IMR-90 (cell line): Measurements from ENCODE around the gene SIGLEC6.

Source experiments
- BHLHE40 ChIP-seq: fragments of 150-350 bp; IDR thresholded peaks from 2 replicates; pipeline ENCODE4 v1.6.1; 2016; ENCODE audit warnings: mild to moderate bottlenecking, low read depth, low read length
- CEBPB ChIP-seq: IDR thresholded peaks from 2 replicates; pipeline ENCODE4 v1.6.1; 2012; ENCODE audit warnings: low read depth, low read length, improper control_type of control experiment
- CHD1 ChIP-seq: IDR thresholded peaks from 2 replicates; pipeline ENCODE4 v1.6.1; 2012; ENCODE audit warnings: low read depth, low read length, improper control_type of control experiment
- MAFK ChIP-seq: IDR thresholded peaks from 2 replicates; pipeline ENCODE4 v1.6.1; 2012; ENCODE audit warnings: low read depth, low read length, improper control_type of control experiment
- POLR2A ChIP-seq: IDR thresholded peaks from 2 replicates; pipeline ENCODE4 v1.6.1; 2012; ENCODE audit warnings: mild to moderate bottlenecking, low read depth, low read length
- SMC3 ChIP-seq: fragments of 150-350 bp; IDR thresholded peaks from 2 replicates; pipeline ENCODE4 v1.6.1; 2016; ENCODE audit warnings: low read depth, mild to moderate bottlenecking, antibody characterized with exemption, low read length, moderate library complexity
- TF ChIP-seq, protein P1 (sequence below): fragments of 150-350 bp; IDR thresholded peaks from 2 replicates; pipeline ENCODE4 v1.6.1; 2017; ENCODE audit warnings: mild to moderate bottlenecking, antibody characterized with exemption, low read length, low read depth
- TF ChIP-seq, protein P2 (sequence below): conservative IDR thresholded peaks from 2 replicates; pipeline ENCODE4 v1.5.1; 2012; ENCODE audit warnings: mild to moderate bottlenecking, low read depth, low read length, improper control_type of control experiment
- TF ChIP-seq, protein P3 (sequence below): fragments of 150-350 bp; IDR thresholded peaks from 2 replicates; pipeline ENCODE4 v1.6.1; 2016; ENCODE audit warnings: low read depth, mild to moderate bottlenecking, low read length, moderate library complexity, borderline replicate concordance

DNA sequence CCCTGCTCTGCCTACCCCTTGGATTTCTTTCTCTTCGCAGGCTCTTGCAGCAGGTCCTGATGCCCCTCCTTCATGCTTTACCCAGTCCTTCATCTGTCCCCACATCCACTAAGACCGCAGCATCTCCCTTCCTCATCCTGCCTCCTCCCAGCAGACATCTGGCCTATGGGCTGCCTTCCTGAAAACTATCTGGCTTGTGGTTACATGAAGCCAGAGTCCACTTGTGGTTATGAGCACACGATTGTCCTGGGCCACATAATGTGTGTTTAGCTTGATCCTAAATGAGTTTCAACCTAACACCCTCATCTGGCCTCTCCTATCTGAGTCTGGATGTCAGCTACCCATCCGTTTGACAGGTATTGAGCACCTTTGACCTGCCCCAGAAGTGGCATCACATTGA is 34.1 kb upstream of the SIGLEC6 start:
- TF ChIP-seq, protein P1, sequence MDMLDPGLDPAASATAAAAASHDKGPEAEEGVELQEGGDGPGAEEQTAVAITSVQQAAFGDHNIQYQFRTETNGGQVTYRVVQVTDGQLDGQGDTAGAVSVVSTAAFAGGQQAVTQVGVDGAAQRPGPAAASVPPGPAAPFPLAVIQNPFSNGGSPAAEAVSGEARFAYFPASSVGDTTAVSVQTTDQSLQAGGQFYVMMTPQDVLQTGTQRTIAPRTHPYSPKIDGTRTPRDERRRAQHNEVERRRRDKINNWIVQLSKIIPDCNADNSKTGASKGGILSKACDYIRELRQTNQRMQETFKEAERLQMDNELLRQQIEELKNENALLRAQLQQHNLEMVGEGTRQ = no peak
- TF ChIP-seq, protein P2, sequence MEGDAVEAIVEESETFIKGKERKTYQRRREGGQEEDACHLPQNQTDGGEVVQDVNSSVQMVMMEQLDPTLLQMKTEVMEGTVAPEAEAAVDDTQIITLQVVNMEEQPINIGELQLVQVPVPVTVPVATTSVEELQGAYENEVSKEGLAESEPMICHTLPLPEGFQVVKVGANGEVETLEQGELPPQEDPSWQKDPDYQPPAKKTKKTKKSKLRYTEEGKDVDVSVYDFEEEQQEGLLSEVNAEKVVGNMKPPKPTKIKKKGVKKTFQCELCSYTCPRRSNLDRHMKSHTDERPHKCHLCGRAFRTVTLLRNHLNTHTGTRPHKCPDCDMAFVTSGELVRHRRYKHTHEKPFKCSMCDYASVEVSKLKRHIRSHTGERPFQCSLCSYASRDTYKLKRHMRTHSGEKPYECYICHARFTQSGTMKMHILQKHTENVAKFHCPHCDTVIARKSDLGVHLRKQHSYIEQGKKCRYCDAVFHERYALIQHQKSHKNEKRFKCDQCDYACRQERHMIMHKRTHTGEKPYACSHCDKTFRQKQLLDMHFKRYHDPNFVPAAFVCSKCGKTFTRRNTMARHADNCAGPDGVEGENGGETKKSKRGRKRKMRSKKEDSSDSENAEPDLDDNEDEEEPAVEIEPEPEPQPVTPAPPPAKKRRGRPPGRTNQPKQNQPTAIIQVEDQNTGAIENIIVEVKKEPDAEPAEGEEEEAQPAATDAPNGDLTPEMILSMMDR = no peak
- TF ChIP-seq MAFK (no peak), CHD1 (no peak), BHLHE40 (no peak), POLR2A (no peak), CEBPB (no peak), SMC3 (no peak)
- TF ChIP-seq, protein P3, sequence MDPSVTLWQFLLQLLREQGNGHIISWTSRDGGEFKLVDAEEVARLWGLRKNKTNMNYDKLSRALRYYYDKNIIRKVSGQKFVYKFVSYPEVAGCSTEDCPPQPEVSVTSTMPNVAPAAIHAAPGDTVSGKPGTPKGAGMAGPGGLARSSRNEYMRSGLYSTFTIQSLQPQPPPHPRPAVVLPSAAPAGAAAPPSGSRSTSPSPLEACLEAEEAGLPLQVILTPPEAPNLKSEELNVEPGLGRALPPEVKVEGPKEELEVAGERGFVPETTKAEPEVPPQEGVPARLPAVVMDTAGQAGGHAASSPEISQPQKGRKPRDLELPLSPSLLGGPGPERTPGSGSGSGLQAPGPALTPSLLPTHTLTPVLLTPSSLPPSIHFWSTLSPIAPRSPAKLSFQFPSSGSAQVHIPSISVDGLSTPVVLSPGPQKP = no peak
